ENCODE measurements around the gene OR4N5.

DNA sequence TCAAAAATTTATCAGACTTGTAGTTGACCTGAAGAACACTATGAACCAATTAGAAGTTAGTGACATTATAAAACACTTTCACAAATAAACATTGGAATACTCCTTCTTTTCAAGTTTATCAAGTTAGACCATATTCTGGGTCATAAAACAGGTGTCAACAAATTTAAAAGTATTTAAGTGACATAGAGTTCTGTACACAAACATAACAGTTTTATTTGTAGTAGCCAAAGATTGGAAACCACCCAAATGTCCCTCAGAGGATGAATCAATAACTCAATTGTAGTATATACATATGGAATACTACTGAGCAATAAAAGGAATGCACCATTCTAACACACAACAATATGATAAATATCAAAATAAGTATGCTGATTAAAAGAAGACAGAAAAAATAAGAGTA lies 28.5 kb downstream of the OR4N5 start:
- TF ChIP-seq POLR2AphosphoS5 (IDR thresholded peaks at IDR 0.05; ENCODE audit: borderline replicate concordance, low read depth, low read length) = no peak
- no peak for TF ChIP-seq EZH2 (IDR thresholded peaks at IDR 0.05)
- TF ChIP-seq FOXP2 (optimal IDR thresholded peaks at IDR 0.05; ENCODE audit: control extremely low read depth, extremely low read length, insufficient read depth) = no peak
